Activated CD8-positive, alpha-beta memory T cell treated with anti-CD3 and anti-CD28 coated beads, Interleukin-2, amount 50 U/mL, for 1 hour (primary cell): Measurements from ENCODE around the gene PIBF1.
"Not testable (repeated sequence)": the region's sequence is repeated elsewhere in the genome, so short reads cannot be mapped to it uniquely, and the experiment has no call there.

Experiments
- DNase-seq: peaks from one replicate; pipeline ENCODE4 v3.0.0-alpha.2; 2020; ENCODE audit errors: extremely low read depth

Gene PIBF1

DNA sequence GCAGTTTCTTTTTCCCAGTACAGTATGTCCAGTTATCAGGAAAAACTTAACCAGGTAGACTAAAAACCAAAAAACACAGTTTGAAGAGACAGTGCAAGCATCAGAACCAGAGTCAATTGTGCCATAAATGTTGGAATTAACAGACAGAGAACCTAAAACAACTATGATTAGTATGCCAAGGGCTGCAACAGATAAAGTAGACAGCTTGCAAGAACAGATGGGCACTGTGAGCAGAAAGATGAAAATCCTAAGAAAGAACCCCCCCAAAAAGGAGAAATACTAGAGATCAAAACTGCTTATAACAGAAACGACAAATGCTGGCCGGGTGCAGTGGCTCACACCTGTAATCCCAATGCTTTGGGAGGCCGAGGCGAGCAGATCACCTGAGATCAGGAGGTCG, 229.8 kb downstream of the PIBF1 start:
- no peak for DNase-seq

GRCh38 chr13:73015805-73016204, 233.9 kb downstream of the PIBF1 start:
- DNase-seq = no peak

GRCh38 chr13:73018336-73018735, 236.4 kb downstream of the PIBF1 start:
- no peak for DNase-seq

DNA sequence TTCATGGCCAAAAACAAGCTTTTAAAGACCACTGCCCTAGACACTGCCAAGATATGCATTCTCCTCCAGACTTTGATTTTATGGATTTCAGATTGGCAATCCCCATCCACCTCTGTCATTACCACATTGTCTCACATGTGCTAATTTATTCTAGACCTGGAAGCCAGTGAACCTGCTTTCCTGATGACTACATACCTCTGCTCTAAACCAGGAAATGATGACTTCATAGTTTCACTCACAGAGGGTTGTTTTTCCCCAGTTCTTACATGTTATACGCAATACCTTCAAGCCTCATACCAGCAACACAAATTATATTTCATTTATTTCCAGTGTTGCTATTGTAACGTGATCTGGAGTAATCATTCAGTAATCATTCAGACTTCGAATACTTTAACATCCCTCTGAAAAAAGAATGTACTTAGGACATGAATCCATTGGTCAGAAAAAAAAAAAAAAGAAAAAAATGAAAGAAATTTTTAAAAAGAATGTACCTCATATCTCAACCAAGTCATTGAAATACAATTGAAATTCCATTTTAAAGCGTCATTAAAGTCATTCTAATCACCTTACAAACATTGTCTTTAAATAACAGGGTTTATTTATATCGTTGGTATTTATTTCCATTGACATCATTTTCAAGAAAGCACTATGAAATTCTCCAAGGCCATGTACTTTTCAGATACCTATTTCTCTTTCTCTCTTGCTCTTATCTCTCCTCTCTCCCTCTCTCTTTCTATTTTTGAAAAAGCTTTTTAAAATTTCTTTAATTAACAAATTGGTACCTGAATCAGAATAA, 243.5 kb downstream of the PIBF1 start:
- no peak for DNase-seq

DNA sequence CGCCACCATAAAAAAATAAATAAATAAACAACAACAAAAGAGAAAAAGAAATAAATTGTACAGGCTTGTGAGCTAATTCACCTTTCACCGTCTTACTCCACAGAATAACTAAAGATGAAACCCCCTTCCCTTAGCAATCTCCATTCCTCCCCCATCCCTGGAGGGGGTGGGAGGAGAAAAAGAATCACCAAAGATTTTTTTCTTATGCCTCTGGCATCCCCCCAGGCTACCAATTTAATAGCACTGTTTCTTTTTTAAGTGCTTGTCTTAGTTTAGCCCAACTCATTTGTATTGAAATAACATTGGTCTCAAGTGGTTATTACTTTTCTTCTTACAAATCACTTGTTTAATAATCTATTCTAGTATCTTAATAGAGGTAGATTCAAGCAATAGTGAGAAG, 253.0 kb downstream of the PIBF1 start:
- DNase-seq = no peak

GRCh38 chr13:73035660-73036059, 253.7 kb downstream of the PIBF1 start:
- no peak for DNase-seq

GRCh38 chr13:73036566-73036965, 254.6 kb downstream of the PIBF1 start:
- DNase-seq = no peak

DNA sequence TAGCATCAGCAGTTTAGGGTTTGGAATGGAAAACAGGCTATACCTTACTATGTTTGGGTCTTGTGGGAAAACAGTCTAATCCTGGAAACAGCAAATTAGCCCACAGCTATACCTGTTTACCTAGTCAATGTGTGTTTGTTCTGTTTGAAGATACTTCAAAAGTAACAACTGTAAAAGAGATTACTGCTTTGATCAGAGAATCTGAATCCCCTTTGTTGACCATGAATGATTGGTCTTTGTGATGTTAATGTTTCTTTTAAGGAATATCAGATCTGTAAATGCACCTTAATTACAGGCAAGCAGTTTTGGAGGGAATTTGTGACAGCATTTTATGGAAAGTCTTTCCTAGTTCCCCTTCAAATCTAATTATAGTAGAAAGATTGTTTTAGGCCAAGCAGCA, 256.1 kb downstream of the PIBF1 start:
- DNase-seq = no peak

- DNase-seq = no peak
Observed at GRCh38 chr13:73039201-73040108, 257.5 kb downstream of the PIBF1 start.

DNA sequence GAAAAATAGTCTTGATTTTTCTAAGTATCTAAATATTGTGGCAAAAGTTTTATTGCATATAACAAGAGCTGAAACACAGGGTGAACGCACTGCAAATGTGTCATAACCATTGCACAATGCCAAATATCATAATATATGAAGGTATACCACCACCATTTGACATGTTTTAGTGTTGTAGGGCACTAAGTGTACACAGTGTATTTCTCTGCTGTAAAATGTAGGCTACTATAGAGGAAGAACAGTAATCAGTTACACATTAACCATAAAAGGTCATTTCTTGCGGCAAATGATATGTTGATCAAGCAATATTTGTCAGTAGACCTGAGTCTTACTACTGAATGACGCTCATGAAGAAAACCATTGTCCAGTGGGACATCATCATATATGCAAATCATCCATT, 258.6 kb downstream of the PIBF1 start:
- no peak for DNase-seq

DNA sequence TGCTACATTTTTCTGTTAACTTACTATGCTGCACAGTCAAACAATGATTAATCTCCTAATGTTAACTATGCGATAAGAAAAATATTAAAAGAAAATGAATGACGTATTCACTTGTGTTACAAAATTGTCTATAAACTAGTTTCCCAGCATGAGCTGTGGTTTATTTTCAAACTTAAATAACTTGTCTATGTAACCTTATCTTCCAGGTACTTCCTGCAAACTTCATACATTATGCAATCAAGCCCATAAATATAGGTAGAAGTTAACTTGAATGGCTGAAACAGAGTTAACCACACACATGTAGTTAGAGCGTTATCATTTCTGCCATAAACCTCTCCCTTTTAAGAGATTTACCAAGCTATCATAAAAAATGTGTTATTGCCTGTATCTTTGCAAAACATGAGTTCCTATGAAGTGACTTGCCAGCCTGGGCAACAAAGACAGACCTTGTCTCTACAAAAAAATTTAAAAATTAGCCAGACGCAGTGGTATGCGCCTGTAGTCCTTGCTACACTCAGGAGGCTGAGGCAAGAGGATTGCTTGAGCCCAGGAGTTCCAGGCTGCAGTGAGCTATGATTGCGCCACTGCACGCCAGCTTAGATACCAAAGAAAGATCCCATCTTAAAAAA, 259.1 kb downstream of the PIBF1 start:
- no peak for DNase-seq

GRCh38 chr13:73045031-73045430, 263.1 kb downstream of the PIBF1 start:
- DNase-seq = no peak

DNA sequence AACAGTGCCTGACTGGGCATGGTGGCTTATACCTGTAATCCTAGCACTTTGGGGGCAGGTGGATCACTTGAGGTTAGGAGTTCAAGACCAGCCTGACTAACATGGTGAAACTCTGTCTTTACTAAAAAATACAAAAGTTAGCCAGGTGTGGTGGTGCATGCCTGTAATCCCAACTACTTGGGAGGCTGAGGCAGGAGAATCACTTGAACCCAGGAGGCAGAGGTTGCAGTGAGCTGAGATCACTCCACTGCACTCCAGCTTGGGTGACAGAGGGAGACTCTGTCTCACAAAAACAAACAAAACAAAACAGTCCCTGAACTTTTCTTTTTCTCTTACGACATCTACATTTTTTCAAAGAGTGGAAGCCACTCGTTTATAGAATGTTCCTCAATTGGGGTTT, 266.7 kb downstream of the PIBF1 start:
- DNase-seq = not testable (repeated sequence)

GRCh38 chr13:73054712-73055111, 272.8 kb downstream of the PIBF1 start:
- DNase-seq = no peak

DNA sequence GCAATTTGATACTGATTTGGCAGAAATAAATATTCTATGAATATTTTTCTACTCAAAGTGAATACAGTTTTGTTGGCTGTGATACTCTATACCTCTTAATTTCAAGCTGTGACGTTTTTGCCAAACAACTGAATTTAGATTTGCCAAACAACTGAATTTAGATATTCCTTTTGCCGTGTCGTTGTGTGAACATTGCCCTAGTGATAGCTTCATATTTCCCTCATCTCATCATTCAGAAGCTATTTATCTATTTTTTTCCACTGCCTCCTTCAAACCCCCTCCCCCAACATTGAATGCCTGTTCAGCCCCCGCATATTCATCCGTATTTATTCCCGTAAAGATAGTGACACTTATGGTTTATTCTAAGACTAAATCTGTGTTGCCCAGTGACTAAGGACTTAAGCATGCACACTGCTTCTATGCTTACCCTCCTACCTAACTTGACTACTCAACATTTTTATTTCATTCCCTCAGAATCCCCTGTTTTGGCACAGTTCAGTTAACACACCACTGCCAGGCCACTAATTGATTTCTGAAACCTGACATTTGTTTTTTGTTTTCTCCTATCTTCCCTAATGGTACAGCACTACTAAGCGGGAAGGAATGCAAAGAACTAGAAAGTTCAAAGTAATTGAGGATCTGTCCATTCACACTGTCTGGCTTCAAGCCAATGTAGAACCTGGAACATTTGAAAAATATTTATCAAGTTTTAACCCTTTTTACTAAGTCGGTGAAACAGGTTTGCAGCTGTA, 274.1 kb downstream of the PIBF1 start:
- DNase-seq = no peak

- DNase-seq = no peak
Observed at GRCh38 chr13:73056565-73056962, 274.6 kb downstream of the PIBF1 start.

GRCh38 chr13:73057284-73058063, 275.5 kb downstream of the PIBF1 start:
- DNase-seq = no peak

- no peak for DNase-seq
Observed at GRCh38 chr13:73058064-73058313, 276.1 kb downstream of the PIBF1 start.

DNA sequence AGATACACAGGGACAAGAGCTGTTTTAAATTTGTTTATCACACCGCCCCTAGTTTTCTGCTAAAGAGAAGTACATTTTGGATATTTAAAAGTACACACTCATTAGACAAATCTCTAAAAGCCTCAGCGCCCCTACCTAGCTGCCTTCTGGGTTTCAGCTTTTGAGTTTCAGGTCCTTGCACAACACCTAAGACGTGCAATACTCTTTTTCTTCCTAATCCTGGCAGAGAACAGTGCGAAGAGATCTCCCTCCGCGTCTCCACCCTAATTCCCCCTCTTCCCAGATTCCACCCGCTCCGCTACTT, 276.5 kb downstream of the PIBF1 start:
- DNase-seq = no peak

GRCh38 chr13:73058736-73059459, 277.0 kb downstream of the PIBF1 start, which contains the start of gene KLF5:
Gene KLF5 (plus strand): TSS chr13:73059005. CDS start chr13:73059328, 323 bp downstream.
- peak; percentile 76 for DNase-seq
